ENCODE results near the gene KDM4E.

DNA sequence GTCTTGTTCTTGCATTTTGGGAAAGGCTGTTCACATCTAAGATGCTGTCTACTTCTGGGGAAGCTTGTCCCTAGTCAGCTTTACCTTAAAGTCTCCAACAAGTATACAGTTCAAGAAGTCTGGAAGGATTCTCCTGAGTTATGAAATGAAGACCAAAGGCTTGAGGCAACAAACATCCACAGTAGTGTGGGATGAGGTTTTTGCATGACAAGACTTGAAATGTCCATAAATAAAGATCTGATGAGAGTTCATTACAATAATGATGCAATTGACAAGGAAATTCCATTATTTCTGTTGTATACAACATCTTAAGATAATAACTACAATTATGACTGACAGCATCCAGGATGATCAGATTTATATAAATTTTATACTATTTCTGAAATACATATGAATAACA lies 21.3 kb upstream of the KDM4E start:
- TF ChIP-seq, protein P1, sequence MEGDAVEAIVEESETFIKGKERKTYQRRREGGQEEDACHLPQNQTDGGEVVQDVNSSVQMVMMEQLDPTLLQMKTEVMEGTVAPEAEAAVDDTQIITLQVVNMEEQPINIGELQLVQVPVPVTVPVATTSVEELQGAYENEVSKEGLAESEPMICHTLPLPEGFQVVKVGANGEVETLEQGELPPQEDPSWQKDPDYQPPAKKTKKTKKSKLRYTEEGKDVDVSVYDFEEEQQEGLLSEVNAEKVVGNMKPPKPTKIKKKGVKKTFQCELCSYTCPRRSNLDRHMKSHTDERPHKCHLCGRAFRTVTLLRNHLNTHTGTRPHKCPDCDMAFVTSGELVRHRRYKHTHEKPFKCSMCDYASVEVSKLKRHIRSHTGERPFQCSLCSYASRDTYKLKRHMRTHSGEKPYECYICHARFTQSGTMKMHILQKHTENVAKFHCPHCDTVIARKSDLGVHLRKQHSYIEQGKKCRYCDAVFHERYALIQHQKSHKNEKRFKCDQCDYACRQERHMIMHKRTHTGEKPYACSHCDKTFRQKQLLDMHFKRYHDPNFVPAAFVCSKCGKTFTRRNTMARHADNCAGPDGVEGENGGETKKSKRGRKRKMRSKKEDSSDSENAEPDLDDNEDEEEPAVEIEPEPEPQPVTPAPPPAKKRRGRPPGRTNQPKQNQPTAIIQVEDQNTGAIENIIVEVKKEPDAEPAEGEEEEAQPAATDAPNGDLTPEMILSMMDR (IDR thresholded peaks at IDR 0.05; ENCODE audit: insufficient read depth, low read length), result no peak
- TF ChIP-seq, protein P2, sequence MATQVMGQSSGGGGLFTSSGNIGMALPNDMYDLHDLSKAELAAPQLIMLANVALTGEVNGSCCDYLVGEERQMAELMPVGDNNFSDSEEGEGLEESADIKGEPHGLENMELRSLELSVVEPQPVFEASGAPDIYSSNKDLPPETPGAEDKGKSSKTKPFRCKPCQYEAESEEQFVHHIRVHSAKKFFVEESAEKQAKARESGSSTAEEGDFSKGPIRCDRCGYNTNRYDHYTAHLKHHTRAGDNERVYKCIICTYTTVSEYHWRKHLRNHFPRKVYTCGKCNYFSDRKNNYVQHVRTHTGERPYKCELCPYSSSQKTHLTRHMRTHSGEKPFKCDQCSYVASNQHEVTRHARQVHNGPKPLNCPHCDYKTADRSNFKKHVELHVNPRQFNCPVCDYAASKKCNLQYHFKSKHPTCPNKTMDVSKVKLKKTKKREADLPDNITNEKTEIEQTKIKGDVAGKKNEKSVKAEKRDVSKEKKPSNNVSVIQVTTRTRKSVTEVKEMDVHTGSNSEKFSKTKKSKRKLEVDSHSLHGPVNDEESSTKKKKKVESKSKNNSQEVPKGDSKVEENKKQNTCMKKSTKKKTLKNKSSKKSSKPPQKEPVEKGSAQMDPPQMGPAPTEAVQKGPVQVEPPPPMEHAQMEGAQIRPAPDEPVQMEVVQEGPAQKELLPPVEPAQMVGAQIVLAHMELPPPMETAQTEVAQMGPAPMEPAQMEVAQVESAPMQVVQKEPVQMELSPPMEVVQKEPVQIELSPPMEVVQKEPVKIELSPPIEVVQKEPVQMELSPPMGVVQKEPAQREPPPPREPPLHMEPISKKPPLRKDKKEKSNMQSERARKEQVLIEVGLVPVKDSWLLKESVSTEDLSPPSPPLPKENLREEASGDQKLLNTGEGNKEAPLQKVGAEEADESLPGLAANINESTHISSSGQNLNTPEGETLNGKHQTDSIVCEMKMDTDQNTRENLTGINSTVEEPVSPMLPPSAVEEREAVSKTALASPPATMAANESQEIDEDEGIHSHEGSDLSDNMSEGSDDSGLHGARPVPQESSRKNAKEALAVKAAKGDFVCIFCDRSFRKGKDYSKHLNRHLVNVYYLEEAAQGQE (IDR thresholded peaks at IDR 0.05; ENCODE audit: insufficient replicate concordance, low read depth), result no peak
- no peak for TF ChIP-seq SPI1 (IDR thresholded peaks at IDR 0.05; ENCODE audit: borderline replicate concordance, low read depth)
- TF ChIP-seq POLR2AphosphoS5 (IDR thresholded peaks at IDR 0.05; ENCODE audit: low read depth), result no peak
- no peak for TF ChIP-seq GABPA (IDR thresholded peaks at IDR 0.05; ENCODE audit: low read depth)

Measured in HL-60 (cell line).